ENCODE results near the gene ATP5PB.

DNA sequence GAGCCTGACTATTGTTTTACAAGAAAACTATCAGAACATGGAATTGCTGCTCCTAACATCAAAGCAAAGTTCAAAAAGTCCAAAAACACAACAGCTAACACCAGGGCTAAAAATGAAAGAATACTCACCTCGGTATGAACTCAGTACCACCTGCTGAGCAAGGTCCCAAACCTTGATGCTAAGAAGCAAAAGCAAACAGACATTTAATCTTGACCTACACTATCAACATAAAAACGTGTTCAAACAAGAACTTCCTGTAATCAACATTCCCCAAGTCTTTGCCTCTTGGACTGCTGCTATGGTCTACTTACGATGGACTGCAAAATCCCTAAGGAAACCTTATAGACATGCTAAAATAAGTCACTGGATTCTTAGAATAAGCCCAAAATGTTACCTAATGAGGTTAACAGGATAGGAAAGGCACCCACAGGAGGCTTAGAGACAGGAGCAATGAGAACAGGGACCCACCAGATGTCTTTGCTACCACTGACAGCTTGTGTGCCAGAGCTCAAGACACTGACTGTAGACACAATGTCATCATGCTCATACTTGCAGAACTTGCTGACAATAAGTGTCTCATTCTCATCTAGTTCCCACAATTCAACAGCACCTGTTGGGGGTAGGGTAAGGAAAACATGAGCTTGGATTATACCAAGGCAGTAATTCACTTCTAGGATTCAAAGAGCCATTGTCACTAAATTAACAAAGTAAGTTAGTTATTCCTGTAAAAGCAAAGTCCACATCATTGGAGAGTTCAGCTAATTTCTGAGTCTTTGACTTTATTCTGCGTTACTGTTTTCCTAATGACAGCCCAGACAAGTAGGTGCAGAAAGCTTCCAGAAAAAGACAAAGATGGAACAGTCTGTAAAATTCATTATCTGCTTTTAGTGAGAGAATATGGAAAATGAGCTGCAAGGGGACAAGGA is 2.0 kb upstream of the ATP5PB start:
- TF ChIP-seq YY1 (IDR thresholded peaks at IDR 0.05): no peak
- TF ChIP-seq SP1 (IDR thresholded peaks at IDR 0.05): no peak
- TF ChIP-seq, protein P1, sequence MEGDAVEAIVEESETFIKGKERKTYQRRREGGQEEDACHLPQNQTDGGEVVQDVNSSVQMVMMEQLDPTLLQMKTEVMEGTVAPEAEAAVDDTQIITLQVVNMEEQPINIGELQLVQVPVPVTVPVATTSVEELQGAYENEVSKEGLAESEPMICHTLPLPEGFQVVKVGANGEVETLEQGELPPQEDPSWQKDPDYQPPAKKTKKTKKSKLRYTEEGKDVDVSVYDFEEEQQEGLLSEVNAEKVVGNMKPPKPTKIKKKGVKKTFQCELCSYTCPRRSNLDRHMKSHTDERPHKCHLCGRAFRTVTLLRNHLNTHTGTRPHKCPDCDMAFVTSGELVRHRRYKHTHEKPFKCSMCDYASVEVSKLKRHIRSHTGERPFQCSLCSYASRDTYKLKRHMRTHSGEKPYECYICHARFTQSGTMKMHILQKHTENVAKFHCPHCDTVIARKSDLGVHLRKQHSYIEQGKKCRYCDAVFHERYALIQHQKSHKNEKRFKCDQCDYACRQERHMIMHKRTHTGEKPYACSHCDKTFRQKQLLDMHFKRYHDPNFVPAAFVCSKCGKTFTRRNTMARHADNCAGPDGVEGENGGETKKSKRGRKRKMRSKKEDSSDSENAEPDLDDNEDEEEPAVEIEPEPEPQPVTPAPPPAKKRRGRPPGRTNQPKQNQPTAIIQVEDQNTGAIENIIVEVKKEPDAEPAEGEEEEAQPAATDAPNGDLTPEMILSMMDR (IDR thresholded peaks at IDR 0.05; ENCODE audit: low read depth, low read length, missing input control): no peak
- no peak for TF ChIP-seq TAF1 (conservative IDR thresholded peaks at IDR 0.05)
- TF ChIP-seq, protein P2, sequence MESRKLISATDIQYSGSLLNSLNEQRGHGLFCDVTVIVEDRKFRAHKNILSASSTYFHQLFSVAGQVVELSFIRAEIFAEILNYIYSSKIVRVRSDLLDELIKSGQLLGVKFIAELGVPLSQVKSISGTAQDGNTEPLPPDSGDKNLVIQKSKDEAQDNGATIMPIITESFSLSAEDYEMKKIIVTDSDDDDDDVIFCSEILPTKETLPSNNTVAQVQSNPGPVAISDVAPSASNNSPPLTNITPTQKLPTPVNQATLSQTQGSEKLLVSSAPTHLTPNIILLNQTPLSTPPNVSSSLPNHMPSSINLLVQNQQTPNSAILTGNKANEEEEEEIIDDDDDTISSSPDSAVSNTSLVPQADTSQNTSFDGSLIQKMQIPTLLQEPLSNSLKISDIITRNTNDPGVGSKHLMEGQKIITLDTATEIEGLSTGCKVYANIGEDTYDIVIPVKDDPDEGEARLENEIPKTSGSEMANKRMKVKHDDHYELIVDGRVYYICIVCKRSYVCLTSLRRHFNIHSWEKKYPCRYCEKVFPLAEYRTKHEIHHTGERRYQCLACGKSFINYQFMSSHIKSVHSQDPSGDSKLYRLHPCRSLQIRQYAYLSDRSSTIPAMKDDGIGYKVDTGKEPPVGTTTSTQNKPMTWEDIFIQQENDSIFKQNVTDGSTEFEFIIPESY (IDR thresholded peaks at IDR 0.05): no peak
- no peak for TF ChIP-seq NR2F2 (IDR thresholded peaks at IDR 0.05)
- TF ChIP-seq, protein P3, sequence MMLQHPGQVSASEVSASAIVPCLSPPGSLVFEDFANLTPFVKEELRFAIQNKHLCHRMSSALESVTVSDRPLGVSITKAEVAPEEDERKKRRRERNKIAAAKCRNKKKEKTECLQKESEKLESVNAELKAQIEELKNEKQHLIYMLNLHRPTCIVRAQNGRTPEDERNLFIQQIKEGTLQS (IDR thresholded peaks at IDR 0.05): no peak
- TF ChIP-seq GABPA (IDR thresholded peaks at IDR 0.05 in 1 of 2, conservative IDR thresholded peaks at IDR 0.05 in 1 of 2): no peak
- TF ChIP-seq, protein P4, sequence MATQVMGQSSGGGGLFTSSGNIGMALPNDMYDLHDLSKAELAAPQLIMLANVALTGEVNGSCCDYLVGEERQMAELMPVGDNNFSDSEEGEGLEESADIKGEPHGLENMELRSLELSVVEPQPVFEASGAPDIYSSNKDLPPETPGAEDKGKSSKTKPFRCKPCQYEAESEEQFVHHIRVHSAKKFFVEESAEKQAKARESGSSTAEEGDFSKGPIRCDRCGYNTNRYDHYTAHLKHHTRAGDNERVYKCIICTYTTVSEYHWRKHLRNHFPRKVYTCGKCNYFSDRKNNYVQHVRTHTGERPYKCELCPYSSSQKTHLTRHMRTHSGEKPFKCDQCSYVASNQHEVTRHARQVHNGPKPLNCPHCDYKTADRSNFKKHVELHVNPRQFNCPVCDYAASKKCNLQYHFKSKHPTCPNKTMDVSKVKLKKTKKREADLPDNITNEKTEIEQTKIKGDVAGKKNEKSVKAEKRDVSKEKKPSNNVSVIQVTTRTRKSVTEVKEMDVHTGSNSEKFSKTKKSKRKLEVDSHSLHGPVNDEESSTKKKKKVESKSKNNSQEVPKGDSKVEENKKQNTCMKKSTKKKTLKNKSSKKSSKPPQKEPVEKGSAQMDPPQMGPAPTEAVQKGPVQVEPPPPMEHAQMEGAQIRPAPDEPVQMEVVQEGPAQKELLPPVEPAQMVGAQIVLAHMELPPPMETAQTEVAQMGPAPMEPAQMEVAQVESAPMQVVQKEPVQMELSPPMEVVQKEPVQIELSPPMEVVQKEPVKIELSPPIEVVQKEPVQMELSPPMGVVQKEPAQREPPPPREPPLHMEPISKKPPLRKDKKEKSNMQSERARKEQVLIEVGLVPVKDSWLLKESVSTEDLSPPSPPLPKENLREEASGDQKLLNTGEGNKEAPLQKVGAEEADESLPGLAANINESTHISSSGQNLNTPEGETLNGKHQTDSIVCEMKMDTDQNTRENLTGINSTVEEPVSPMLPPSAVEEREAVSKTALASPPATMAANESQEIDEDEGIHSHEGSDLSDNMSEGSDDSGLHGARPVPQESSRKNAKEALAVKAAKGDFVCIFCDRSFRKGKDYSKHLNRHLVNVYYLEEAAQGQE (IDR thresholded peaks at IDR 0.05): no peak
- TF ChIP-seq FOXA1 (IDR thresholded peaks at IDR 0.05): no peak
- no peak for TF ChIP-seq JUND (IDR thresholded peaks at IDR 0.05)
- TF ChIP-seq, protein P5, sequence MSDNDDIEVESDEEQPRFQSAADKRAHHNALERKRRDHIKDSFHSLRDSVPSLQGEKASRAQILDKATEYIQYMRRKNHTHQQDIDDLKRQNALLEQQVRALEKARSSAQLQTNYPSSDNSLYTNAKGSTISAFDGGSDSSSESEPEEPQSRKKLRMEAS (IDR thresholded peaks at IDR 0.05): no peak
- TF ChIP-seq EGR1 (IDR thresholded peaks at IDR 0.05; ENCODE audit: low read depth in 2 of 2): no peak
- no peak for TF ChIP-seq RAD21 (IDR thresholded peaks at IDR 0.05)
